SK-N-SH treated with all-trans-retinoic acid at 6 μM for 48 hours (cell line): ENCODE measurements around the gene KLRC4.

Experiments
- ATAC-seq: fragments of 200-7000 bp; cut with Tn5 transposase; 3 replicates; pipeline ENCODE4 v1.9.1; 2020; ENCODE audit warnings: mild to moderate bottlenecking, moderate library complexity
- ARNTL ChIP-seq: fragments of 450-650 bp; formaldehyde crosslinking; IDR thresholded peaks from 2 replicates; pipeline ENCODE4 v1.5.0; 2020; ENCODE audit warnings: low read depth, mild to moderate bottlenecking, moderate library complexity, borderline replicate concordance
- BACH2 ChIP-seq: fragments of 250-450 bp; sonication (Bioruptor Pico); IDR thresholded peaks from 2 replicates; pipeline ENCODE4 v1.9.0; 2021; ENCODE audit warnings: mild to moderate bottlenecking, borderline replicate concordance
- CSDC2 ChIP-seq: fragments of 250-450 bp; sonication (Bioruptor Pico); IDR thresholded peaks from 2 replicates; pipeline ENCODE4 v1.5.0; 2020; ENCODE audit warnings: mild to moderate bottlenecking, moderate library complexity
- CSRNP3 ChIP-seq: fragments of 250-450 bp; sonication (Bioruptor Pico); IDR thresholded peaks from 2 replicates; pipeline ENCODE4 v1.5.1; 2021; ENCODE audit warnings: mild to moderate bottlenecking, moderate library complexity
- ESRRG ChIP-seq: fragments of 250-450 bp; sonication (Bioruptor Pico); IDR thresholded peaks from 2 replicates; pipeline ENCODE4 v1.6.1; 2021; ENCODE audit warnings: mild to moderate bottlenecking
- GLIS3 ChIP-seq: fragments of 250-450 bp; sonication (Bioruptor Pico); IDR thresholded peaks from 2 replicates; pipeline ENCODE4 v1.5.0; 2020; ENCODE audit warnings: mild to moderate bottlenecking, moderate library complexity
- ISL1 ChIP-seq: fragments of 250-450 bp; sonication (Bioruptor Pico); IDR thresholded peaks from 2 replicates; pipeline ENCODE4 v2.1.2; 2022; ENCODE audit warnings: mild to moderate bottlenecking, moderate library complexity
- OSR1 ChIP-seq: fragments of 250-450 bp; sonication (Bioruptor Pico); IDR thresholded peaks from 2 replicates; pipeline ENCODE4 v1.8.0; 2022; ENCODE audit warnings: moderate library complexity, mild to moderate bottlenecking, inconsistent platforms
- PPARA ChIP-seq: fragments of 250-450 bp; sonication (Bioruptor Pico); IDR thresholded peaks from 2 replicates; pipeline ENCODE4 v1.5.0; 2020; ENCODE audit warnings: mild to moderate bottlenecking, borderline replicate concordance
- RARB ChIP-seq: fragments of 250-450 bp; sonication (Bioruptor Pico); IDR thresholded peaks from 2 replicates; pipeline ENCODE4 v1.8.0; 2021; ENCODE audit warnings: mild to moderate bottlenecking, moderate library complexity
- TCF4 ChIP-seq: fragments of 250-450 bp; sonication (Bioruptor Pico); IDR thresholded peaks from 2 replicates; pipeline ENCODE4 v1.8.0; 2021; ENCODE audit warnings: mild to moderate bottlenecking, moderate library complexity, borderline replicate concordance
- TOX ChIP-seq: fragments of 250-450 bp; sonication (Bioruptor Pico); IDR thresholded peaks from 2 replicates; pipeline ENCODE4 v1.8.0; 2021; ENCODE audit warnings: mild to moderate bottlenecking, moderate library complexity, borderline replicate concordance
- TSHZ2 ChIP-seq: fragments of 250-450 bp; sonication (Bioruptor Pico); IDR thresholded peaks from 2 replicates; pipeline ENCODE4 v1.5.0; 2020; ENCODE audit warnings: mild to moderate bottlenecking, moderate library complexity
- ZC3H10 ChIP-seq: fragments of 250-450 bp; sonication (Bioruptor Pico); IDR thresholded peaks from 2 replicates; pipeline ENCODE4 v1.5.1; 2021; ENCODE audit warnings: mild to moderate bottlenecking, moderate library complexity
- ZFP3 ChIP-seq: fragments of 250-450 bp; sonication (Bioruptor Pico); IDR thresholded peaks from 2 replicates; pipeline ENCODE4 v1.5.0; 2020; ENCODE audit warnings: mild to moderate bottlenecking, moderate library complexity
- ZFP30 ChIP-seq: fragments of 450-650 bp; formaldehyde crosslinking; IDR thresholded peaks from 2 replicates; pipeline ENCODE4 v1.5.0; 2022; ENCODE audit warnings: mild to moderate bottlenecking, moderate library complexity
- ZNF565 ChIP-seq: fragments of 450-650 bp; formaldehyde crosslinking; conservative IDR thresholded peaks from 2 replicates; pipeline ENCODE4 v1.5.0; 2020; ENCODE audit warnings: low read depth, mild to moderate bottlenecking, moderate library complexity
- ZNF8 ChIP-seq: fragments of 450-650 bp; formaldehyde crosslinking; IDR thresholded peaks from 2 replicates; pipeline ENCODE4 v1.5.0; 2020; ENCODE audit warnings: mild to moderate bottlenecking, moderate library complexity
- TF ChIP-seq, protein P1 (sequence below): fragments of 250-450 bp; sonication (Bioruptor Pico); IDR thresholded peaks from 2 replicates; pipeline ENCODE4 v1.5.1; 2020; ENCODE audit warnings: low read depth, mild to moderate bottlenecking, moderate library complexity
- TF ChIP-seq, protein P2 (sequence below): fragments of 250-450 bp; sonication (Bioruptor Pico); IDR thresholded peaks from 2 replicates; pipeline ENCODE4 v1.8.0; 2020; ENCODE audit warnings: mild to moderate bottlenecking, moderate library complexity, borderline replicate concordance

The KLRC4 gene

DNA sequence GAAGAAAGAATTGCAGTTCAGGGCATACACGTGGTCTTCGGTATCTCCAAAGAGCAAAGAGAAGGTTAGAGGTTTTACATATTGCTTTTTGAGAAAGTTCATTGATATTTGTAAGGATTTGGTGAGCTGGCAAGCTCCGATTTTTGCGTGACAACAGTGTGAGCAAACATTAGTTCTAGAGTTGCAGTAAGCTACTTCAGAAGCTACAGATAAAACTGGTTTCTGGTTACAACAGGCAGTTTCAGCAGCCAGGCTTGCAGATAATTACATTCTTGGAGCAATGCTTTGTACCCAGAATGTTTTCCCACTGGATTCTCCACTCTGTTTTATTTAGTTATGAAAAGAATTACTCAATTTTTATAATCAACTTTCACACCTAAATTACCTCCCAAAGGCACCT, 47.9 kb downstream of the KLRC4 start (continued):
- TF ChIP-seq, protein P1, sequence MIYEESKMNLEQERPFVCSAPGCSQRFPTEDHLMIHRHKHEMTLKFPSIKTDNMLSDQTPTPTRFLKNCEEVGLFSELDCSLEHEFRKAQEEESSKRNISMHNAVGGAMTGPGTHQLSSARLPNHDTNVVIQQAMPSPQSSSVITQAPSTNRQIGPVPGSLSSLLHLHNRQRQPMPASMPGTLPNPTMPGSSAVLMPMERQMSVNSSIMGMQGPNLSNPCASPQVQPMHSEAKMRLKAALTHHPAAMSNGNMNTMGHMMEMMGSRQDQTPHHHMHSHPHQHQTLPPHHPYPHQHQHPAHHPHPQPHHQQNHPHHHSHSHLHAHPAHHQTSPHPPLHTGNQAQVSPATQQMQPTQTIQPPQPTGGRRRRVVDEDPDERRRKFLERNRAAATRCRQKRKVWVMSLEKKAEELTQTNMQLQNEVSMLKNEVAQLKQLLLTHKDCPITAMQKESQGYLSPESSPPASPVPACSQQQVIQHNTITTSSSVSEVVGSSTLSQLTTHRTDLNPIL (CRISPR knock-in tag) = no peak
- TF ChIP-seq ZFP3 (CRISPR knock-in tag) = no peak

DNA sequence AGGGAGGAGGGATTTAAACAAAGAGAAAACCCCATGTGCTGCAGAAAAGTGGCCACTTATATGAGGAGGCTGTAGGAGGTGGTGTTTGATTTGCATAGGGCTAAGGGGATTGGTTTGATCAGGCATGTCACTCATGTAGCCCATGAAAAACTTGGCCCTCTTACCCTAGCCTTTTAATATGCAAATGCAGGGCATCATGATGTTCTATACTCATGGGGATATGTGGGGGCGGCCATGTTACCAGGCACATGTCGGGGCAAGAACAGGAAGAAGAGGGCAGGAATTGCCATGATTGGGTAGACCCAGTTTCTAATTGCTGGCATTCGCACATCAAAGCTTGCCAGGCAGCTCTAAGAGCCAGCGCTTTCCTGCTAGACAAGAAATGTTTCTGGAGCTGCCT, 48.5 kb downstream of the KLRC4 start:
- no peak for ATAC-seq
- TF ChIP-seq BACH2 (CRISPR knock-in tag) (no peak), CSDC2 (CRISPR knock-in tag) (no peak), TCF4 (CRISPR knock-in tag) (no peak), ESRRG (no peak)
- TF ChIP-seq, protein P2, sequence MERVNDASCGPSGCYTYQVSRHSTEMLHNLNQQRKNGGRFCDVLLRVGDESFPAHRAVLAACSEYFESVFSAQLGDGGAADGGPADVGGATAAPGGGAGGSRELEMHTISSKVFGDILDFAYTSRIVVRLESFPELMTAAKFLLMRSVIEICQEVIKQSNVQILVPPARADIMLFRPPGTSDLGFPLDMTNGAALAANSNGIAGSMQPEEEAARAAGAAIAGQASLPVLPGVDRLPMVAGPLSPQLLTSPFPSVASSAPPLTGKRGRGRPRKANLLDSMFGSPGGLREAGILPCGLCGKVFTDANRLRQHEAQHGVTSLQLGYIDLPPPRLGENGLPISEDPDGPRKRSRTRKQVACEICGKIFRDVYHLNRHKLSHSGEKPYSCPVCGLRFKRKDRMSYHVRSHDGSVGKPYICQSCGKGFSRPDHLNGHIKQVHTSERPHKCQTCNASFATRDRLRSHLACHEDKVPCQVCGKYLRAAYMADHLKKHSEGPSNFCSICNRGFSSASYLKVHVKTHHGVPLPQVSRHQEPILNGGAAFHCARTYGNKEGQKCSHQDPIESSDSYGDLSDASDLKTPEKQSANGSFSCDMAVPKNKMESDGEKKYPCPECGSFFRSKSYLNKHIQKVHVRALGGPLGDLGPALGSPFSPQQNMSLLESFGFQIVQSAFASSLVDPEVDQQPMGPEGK (CRISPR knock-in tag) = no peak
- TF ChIP-seq, all 23 proteins: peak for 0

GRCh38 chr12:10358969-10359368, 50.6 kb downstream of the KLRC4 start:
- no peak for ATAC-seq
- TF ChIP-seq CSDC2 (CRISPR knock-in tag) = no peak
- TF ChIP-seq ZNF8 (CRISPR knock-in tag) = no peak
- no peak for TF ChIP-seq ZC3H10
- no peak for TF ChIP-seq OSR1 (CRISPR knock-in tag)
- no peak for TF ChIP-seq CSRNP3 (CRISPR knock-in tag)
- TF ChIP-seq ZFP30 (CRISPR knock-in tag) = no peak
- TF ChIP-seq ARNTL = no peak
- TF ChIP-seq RARB (CRISPR knock-in tag) = no peak
- no peak for TF ChIP-seq GLIS3
- TF ChIP-seq ISL1 = no peak
- TF ChIP-seq ZFP3 (CRISPR knock-in tag) = no peak
- no peak for TF ChIP-seq TOX
- TF ChIP-seq, protein P1 (CRISPR knock-in tag) = no peak
- no peak for TF ChIP-seq ESRRG
- TF ChIP-seq ZNF565 (CRISPR knock-in tag) = no peak
- TF ChIP-seq, protein P2 (CRISPR knock-in tag) = no peak
- no peak for TF ChIP-seq PPARA (CRISPR knock-in tag)
- no peak for TF ChIP-seq BACH2 (CRISPR knock-in tag)
- TF ChIP-seq TSHZ2 = no peak
